Muscle of leg (tissue), 11 donors: ENCODE results near the gene RBKS. TPM values are rescaled to one million over a fixed set of nuclear protein-coding genes. Genes with fewer than 3 reads are reported as not detected.
A peak's percentile ranks its signal among the peaks of the same experiment; 100 is the strongest.
"Not testable (repeated sequence)": the region's sequence is repeated elsewhere in the genome, so short reads cannot be mapped to it uniquely, and the experiment has no call there.

Source experiments
- DNase-seq: peaks from one replicate; pipeline ENCODE4 v3.0.0; 2013
- H3K27ac ChIP-seq: one replicate; pipeline ENCODE4 v1.5.1; 2013; ENCODE audit warnings: mild to moderate bottlenecking, low read length, control low read depth
- H3K27me3 ChIP-seq: one replicate; pipeline ENCODE4 v1.6.1; 2013; ENCODE audit warnings: low read length; ENCODE audit not compliant: control insufficient read depth, insufficient read depth
- H3K36me3 ChIP-seq: one replicate; pipeline ENCODE4 v1.6.1; 2013; ENCODE audit warnings: low read length; ENCODE audit not compliant: control insufficient read depth, insufficient read depth
- H3K4me1 ChIP-seq: one replicate; pipeline ENCODE4 v1.6.1; 2013; ENCODE audit warnings: low read length; ENCODE audit not compliant: control insufficient read depth, insufficient read depth
- H3K4me3 ChIP-seq: one replicate; pipeline ENCODE4 v1.5.1; 2013; ENCODE audit warnings: low read length, control low read depth
- H3K9me3 ChIP-seq: replicated peaks from 2 replicates; pipeline ENCODE4 v1.6.1; 2013; ENCODE audit warnings: low read depth, low read length; ENCODE audit not compliant: control insufficient read depth
- WGBS: methylation state at CpG from one replicate; pipeline ENCODE4 v1.1.5; 2013; ENCODE audit warnings: missing lambda C conversion rate; ENCODE audit not compliant: insufficient coverage; 5-methylcytosine and 5-hydroxymethylcytosine counted together
- polyA plus RNA-seq, 8 donors: library from polyadenylated mRNA; unstranded; fragments of 120-200 nt; gene quantifications; one replicate each; pipeline versions ENCODE4 v1.2.1 to v1.2.3, GENCODE V29; 2013; ENCODE audit warnings: inconsistent platforms in 1 of 8, low replicate concordance in 1 of 8; ENCODE audit not compliant: insufficient read length in 8 of 8, insufficient read depth in 1 of 8
- total RNA-seq: library from RNA; stranded (reverse); fragments of 120-200 nt; gene quantifications from one replicate; pipeline ENCODE4 v1.2.4, GENCODE V29; 2013

Gene RBKS
- total and polyA plus RNA-seq, 9 donors = 0.56 to 1.4 (median 0.87) TPM

DNA sequence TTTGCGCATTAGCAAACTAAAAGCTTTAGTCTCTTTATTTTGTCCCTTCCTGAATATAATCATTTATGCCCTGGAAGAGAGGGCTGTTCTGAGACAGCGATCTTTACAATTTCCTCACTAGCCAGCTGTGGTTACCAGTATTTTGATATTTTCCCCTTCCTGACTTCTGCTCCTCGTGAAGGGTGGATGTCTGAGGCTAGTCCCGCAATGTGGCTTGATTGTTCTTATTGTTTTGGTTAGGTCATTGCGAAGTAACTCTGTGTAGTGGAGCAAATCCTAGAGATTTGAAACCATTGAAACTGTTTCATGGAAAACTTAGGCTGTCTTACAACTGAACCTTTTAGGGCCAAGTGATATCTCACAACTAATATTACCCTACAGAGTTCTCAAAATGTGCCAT lies 116.2 kb downstream of the RBKS start:
- H3K4me1 ChIP-seq = peaks cover 8% of the 10 kb centered on the region
- H3K4me3 ChIP-seq = no peak overlapping the region
- no peak overlapping the region for H3K27ac ChIP-seq
- H3K36me3 ChIP-seq = peaks cover 13% of the 10 kb centered on the region
- WGBS = no CpG with 5 or more reads among the region's 5 CpGs
- H3K27me3 ChIP-seq = peaks cover 2% of the 10 kb centered on the region
- DNase-seq = no peak
- H3K9me3 ChIP-seq = no peaks in the 10 kb centered on the region

- Histone ChIP-seq H3K4me1 (peaks cover 8% of the 10 kb centered on the region), H3K36me3 (peaks cover 11% of the 10 kb centered on the region), H3K9me3 (no peaks in the 10 kb centered on the region), H3K27me3 (peaks cover 12% of the 10 kb centered on the region), H3K4me3 (no peak overlapping the region), H3K27ac (no peak overlapping the region)
- no peak for DNase-seq
- no CpG with 5 or more reads among the region's 2 CpGs for WGBS
Measured at GRCh38 chr2:27772804-27773203, 117.4 kb downstream of the RBKS start.

DNA sequence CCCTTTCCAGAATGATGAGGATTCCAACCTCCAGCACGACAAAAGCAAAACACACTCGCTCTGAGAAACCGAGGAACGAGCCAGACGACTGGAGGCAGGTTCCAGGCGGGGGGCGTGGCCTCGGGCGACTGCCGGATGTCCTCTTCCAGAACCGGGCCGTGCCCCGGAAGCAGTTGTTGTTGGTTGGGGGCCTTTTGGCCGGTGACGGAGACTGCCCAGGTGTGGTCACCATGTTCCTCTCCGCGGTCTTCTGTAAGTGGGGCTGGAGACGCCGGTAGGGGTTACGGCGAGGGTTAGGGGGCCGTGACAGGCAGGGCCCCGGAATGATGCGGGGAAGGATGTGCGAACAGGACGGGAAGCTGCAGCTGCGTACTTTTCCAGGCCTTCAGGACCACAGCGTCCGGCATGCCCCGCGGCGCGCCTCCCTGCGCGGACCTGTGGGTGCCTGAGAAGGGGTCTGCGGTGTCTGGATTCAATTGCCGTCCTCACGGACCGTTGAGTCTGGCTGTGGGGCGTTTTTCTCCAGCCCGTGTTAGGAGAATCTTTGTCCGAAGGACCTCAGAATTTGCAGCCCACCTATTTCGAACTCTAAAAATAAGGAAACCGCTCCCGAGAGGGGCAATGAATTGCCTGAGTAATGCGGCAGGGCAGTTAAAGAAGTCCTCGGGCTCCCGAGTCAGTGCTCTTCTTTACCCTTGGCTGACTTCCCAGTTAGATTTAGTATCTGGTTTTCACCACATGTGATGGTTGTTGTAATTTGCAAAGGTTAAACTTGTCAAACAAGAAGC lies 118.4 kb downstream of the RBKS start, which contains the start of gene MRPL33:
MRPL33 (plus strand) TSS at position 172 of the 788 bp plus-strand sequence; CDS start at position 231, 59 bp downstream.
- Histone ChIP-seq H3K4me1 (peaks cover 8% of the 10 kb centered on the region), H3K27ac (peak within 1 kb of the TSS; percentile 91), H3K4me3 (peak within 1 kb of the TSS; percentile 78), H3K27me3 (peaks cover 14% of the 10 kb centered on the region), H3K36me3 (peaks cover 7% of the 10 kb centered on the region), H3K9me3 (no peaks in the 10 kb centered on the region)
- 0% methylated on average over 40 of the region's 48 CpGs for WGBS
- DNase-seq = peak; percentile 96

DNA sequence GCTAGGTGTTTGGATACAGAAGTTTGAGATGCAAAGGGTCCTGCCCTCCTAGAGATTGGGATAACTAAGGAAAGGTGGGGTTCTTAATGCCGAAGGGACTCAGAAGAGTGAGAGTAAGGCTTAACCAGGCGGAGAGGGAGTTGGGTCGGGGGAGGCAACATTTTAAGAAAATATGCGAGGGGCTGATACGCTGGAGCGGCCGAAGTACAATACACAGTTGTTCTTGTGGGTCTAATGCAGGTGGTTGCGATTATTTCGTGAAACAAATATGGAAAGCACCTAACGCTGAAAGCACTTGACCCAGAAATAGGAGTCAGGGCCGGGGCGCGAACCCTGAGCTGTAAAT lies 119.0 kb downstream of the RBKS start:
- DNase-seq = no peak
- H3K4me1 ChIP-seq = peaks cover 8% of the 10 kb centered on the region
- peaks cover 14% of the 10 kb centered on the region for H3K27me3 ChIP-seq
- H3K9me3 ChIP-seq = no peaks in the 10 kb centered on the region
- peak overlapping the region; percentile 78 for H3K4me3 ChIP-seq
- peaks cover 7% of the 10 kb centered on the region for H3K36me3 ChIP-seq
- peak overlapping the region; percentile 91 for H3K27ac ChIP-seq
- WGBS = 10% methylated on average over 13 of the region's 13 CpGs

- Histone ChIP-seq H3K4me3 (no peak overlapping the region), H3K36me3 (no peaks in the 10 kb centered on the region), H3K27ac (no peak overlapping the region), H3K27me3 (peaks cover 14% of the 10 kb centered on the region), H3K9me3 (no peaks in the 10 kb centered on the region), H3K4me1 (peaks cover 10% of the 10 kb centered on the region)
- no CpG with 5 or more reads among the region's 2 CpGs for WGBS
- no peak for DNase-seq
Measured at GRCh38 chr2:27766287-27766661, 123.9 kb downstream of the RBKS start.

DNA sequence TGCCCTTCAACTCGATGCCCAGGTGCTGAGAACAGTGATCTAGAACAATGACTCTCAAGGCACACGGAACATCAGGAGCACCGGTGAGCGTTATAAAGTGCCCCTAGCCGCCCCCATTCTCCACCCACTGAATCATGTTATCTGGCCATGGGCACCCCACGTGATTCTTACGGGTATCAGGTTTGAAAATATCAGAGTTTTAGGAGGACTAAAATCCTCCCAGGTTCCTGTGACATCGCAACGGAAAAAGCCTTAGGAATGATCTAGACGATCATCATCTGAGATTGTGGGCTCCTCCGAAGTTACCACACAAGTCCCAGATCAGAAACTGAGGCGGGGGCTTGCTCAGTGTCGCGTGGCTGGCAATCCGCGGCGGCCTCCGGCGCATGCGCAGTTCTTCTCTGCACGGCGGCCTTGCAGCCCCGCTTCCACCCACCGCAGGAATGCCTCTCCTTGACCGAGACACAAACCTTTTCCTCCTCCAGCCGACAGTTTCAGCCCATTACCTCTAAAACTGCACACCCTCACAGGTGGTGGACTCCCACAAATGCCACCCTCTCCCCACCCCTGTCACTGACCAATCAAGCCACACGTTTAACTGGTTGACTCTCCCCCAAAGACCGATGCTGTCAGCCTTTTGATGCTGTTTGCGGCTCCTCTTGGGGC lies 124.4 kb downstream of the RBKS start:
- peak overlapping the region; percentile 23 for H3K4me3 ChIP-seq
- no peak overlapping the region for H3K27ac ChIP-seq
- H3K36me3 ChIP-seq = no peaks in the 10 kb centered on the region
- DNase-seq = peak; percentile 61
- WGBS = 12% methylated on average over 13 of the region's 29 CpGs
- peaks cover 6% of the 10 kb centered on the region for H3K4me1 ChIP-seq
- H3K27me3 ChIP-seq = peaks cover 14% of the 10 kb centered on the region
- H3K9me3 ChIP-seq = no peaks in the 10 kb centered on the region

- H3K27me3 ChIP-seq = peaks cover 14% of the 10 kb centered on the region
- not testable (repeated sequence) for DNase-seq, H3K27ac ChIP-seq, H3K36me3 ChIP-seq, H3K4me1 ChIP-seq, H3K9me3 ChIP-seq, H3K4me3 ChIP-seq
- no CpG with 5 or more reads among the region's 3 CpGs for WGBS
Measured at GRCh38 chr2:27764526-27764925, 125.7 kb downstream of the RBKS start.

GRCh38 chr2:27763907-27764267 lies 126.3 kb downstream of the RBKS start:
- H3K27me3 ChIP-seq = peaks cover 12% of the 10 kb centered on the region
- no peak overlapping the region for H3K27ac ChIP-seq
- WGBS = 97% methylated on average over 5 of the region's 7 CpGs
- no peaks in the 10 kb centered on the region for H3K36me3 ChIP-seq
- no peaks in the 10 kb centered on the region for H3K9me3 ChIP-seq
- peaks cover 6% of the 10 kb centered on the region for H3K4me1 ChIP-seq
- DNase-seq = no peak
- H3K4me3 ChIP-seq = no peak overlapping the region

GRCh38 chr2:27762951-27763906 lies 127.0 kb downstream of the RBKS start:
- no peaks in the 10 kb centered on the region for H3K9me3 ChIP-seq
- peaks cover 6% of the 10 kb centered on the region for H3K4me1 ChIP-seq
- H3K36me3 ChIP-seq = no peaks in the 10 kb centered on the region
- H3K27ac ChIP-seq = no peak overlapping the region
- no peak overlapping the region for H3K4me3 ChIP-seq
- H3K27me3 ChIP-seq = peaks cover 6% of the 10 kb centered on the region
- 100% methylated on average over 2 of the region's 3 CpGs for WGBS
- no peak for DNase-seq
